Activated CD4-positive, alpha-beta T cell treated with anti-CD3 and anti-CD28 coated beads for 36 hours (primary cell): ENCODE measurements around the gene COQ3. TPM values are rescaled to one million over a fixed set of nuclear protein-coding genes. Genes with fewer than 3 reads are reported as not detected.

Experiments used
- ATAC-seq: fragments of 200-7000 bp; cut with Tn5 transposase; one replicate; pipeline ENCODE4 v1.10.0; 2021; ENCODE audit warnings: mild to moderate bottlenecking, moderate library complexity
- CTCF ChIA-PET: fragments of 350-600 bp; sonication (Branson Sonifier 250); formaldehyde crosslinking; loops from one replicate; lab custom pipeline; 2021; ENCODE audit warnings: antibody characterized with exemption; lab: Charles Lee
- POLR2A ChIA-PET: fragments of 350-600 bp; sonication (Branson Sonifier 250); formaldehyde crosslinking; loops from one replicate; lab custom pipeline; 2021; ENCODE audit warnings: antibody characterized with exemption, inconsistent platforms; lab: Charles Lee
- DNase-seq: peaks from one replicate; pipeline ENCODE4 v3.0.0-alpha.2; 2020
- H3K27ac Mint-ChIP-seq: one replicate; pipeline ENCODE4 v1.8.0; 2021; ENCODE audit warnings: mixed read lengths
- H3K27me3 Mint-ChIP-seq: one replicate; pipeline ENCODE4 v1.8.0; 2021; ENCODE audit warnings: mixed read lengths
- H3K36me3 Mint-ChIP-seq: one replicate; pipeline ENCODE4 v1.8.0; 2021; ENCODE audit warnings: low read depth, mixed read lengths
- H3K4me1 Mint-ChIP-seq: one replicate; pipeline ENCODE4 v1.8.0; 2021; ENCODE audit warnings: mixed read lengths
- H3K4me3 Mint-ChIP-seq: one replicate; pipeline ENCODE4 v1.8.0; 2021; ENCODE audit warnings: mild to moderate bottlenecking, moderate library complexity, mixed read lengths
- H3K9me3 Mint-ChIP-seq: one replicate; pipeline ENCODE4 v1.8.0; 2021; ENCODE audit warnings: low read depth, mixed read lengths
- intact Hi-C, 2 experiments: fragments of 100-400 bp; cut with DNase I in 1 of 2; cut with micrococcal nuclease in 1 of 2; formaldehyde crosslinking; loops; one replicate each; pipeline versions ENCODE4 v1.14.2 to v1.15.1; 2022 to 2024; cut with DNase I, micrococcal nuclease
- total RNA-seq, 2 experiments: library from RNA; stranded (reverse); gene quantifications; one replicate each; pipeline ENCODE4 v1.2.3, GENCODE V29; 2021

COQ3 gene
- 10 to 100 TPM; 13.5 to 23.4 TPM for total RNA-seq

- Mint-ChIP-seq H3K4me1 (peaks cover 14% of the 10 kb centered on the region), H3K4me3 (peak within 1 kb of the TSS; percentile 94), H3K27ac (peak within 1 kb of the TSS; percentile 84), H3K36me3 (no peaks in the 10 kb centered on the region), H3K27me3 (no peaks in the 10 kb centered on the region), H3K9me3 (no peaks in the 10 kb centered on the region)
- ATAC-seq (peak; percentile 87), DNase-seq (peak; percentile 80)
- intact Hi-C loops: loop anchor here (1.0 to 10.0 kb wide), 4 partner anchors 31 to 449 kb away; partner anchors contain the start of genes PNISR (in 2 of the 2) and FBXL4 (in 1 of the 2)
- POLR2A ChIA-PET: interaction anchor here (0.6 to 1.3 kb wide), 5 partner anchors 30 to 174 kb away, joined by 3 to 4 read pairs (median 4); partner anchors contain the start of genes CCNC and PNISR
- CTCF ChIA-PET: interaction anchor here (0.6 to 3.6 kb wide), 9 partner anchors 8 to 63 kb away, joined by 3 to 19 read pairs (median 4); partner anchors contain the start of gene PNISR
Measured at GRCh38 chr6:99393698-99394531, at the start of gene COQ3. Gene COQ3 (minus strand): TSS chr6:99394195. CDS start chr6:99394179, 16 bp downstream.

- POLR2A ChIA-PET: no interaction called here
- CTCF ChIA-PET: interaction anchor here (0.6 to 2.6 kb wide), 15 partner anchors 9 to 311 kb away, joined by 3 to 13 read pairs (median 3); partner anchors contain the start of genes COQ3 and PNISR
- ATAC-seq: peak; percentile 33
- intact Hi-C loops: no loop called here
- H3K9me3 Mint-ChIP-seq: no peaks in the 10 kb centered on the region
- H3K4me1 Mint-ChIP-seq: no peaks in the 10 kb centered on the region
- no peak overlapping the region for H3K27ac Mint-ChIP-seq
- DNase-seq: no peak
- H3K36me3 Mint-ChIP-seq: peaks cover 6% of the 10 kb centered on the region
- H3K27me3 Mint-ChIP-seq: no peaks in the 10 kb centered on the region
- no peak overlapping the region for H3K4me3 Mint-ChIP-seq
Measured at GRCh38 chr6:99434702-99435530, 40.9 kb upstream of the COQ3 start.

- Mint-ChIP-seq H3K9me3 (no peaks in the 10 kb centered on the region), H3K27me3 (no peaks in the 10 kb centered on the region), H3K4me1 (peaks cover 2% of the 10 kb centered on the region), H3K27ac (peak overlapping the region; percentile 47), H3K4me3 (no peak overlapping the region), H3K36me3 (peaks cover 2% of the 10 kb centered on the region)
- ATAC-seq (no peak), DNase-seq (no peak)
- intact Hi-C loops: no loop called here
- CTCF ChIA-PET: interaction anchor here (0.6 to 2.6 kb wide), 10 partner anchors 7 to 313 kb away, joined by 3 to 13 read pairs (median 4); partner anchors contain the start of gene PNISR
- POLR2A ChIA-PET: no interaction called here
Measured at GRCh38 chr6:99432877-99433276, 38.9 kb upstream of the COQ3 start.

DNA sequence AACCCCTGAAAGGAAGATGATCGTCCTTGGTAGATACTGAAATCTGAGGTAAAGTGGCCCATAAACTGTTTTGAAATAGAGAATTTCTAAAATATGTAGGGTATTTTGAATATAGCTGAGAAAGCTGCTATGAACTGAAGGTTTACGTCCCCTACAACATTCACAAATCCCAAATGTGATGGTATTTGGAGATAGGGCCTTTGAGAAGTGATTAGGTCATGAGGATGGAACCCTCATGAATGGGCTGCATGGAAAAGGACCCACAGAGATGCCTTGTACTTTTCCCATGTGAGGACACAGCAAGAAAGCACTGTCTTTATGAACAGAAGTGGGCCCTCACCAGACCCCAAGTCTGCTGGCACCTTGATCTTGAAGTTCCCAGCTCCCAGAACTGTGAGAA lies 37.9 kb upstream of the COQ3 start:
- Mint-ChIP-seq H3K27me3 (no peaks in the 10 kb centered on the region), H3K4me1 (peaks cover 11% of the 10 kb centered on the region), H3K9me3 (no peaks in the 10 kb centered on the region), H3K4me3 (no peak overlapping the region), H3K36me3 (peaks cover 8% of the 10 kb centered on the region), H3K27ac (no peak overlapping the region)
- POLR2A ChIA-PET: no interaction called here
- no peak for ATAC-seq
- no peak for DNase-seq
- intact Hi-C loops: no loop called here
- CTCF ChIA-PET: interaction anchor here (1.1 to 1.6 kb wide), 4 partner anchors 85 to 157 kb away, joined by 3 to 4 read pairs (median 4); no protein-coding TSS in a partner anchor

DNA sequence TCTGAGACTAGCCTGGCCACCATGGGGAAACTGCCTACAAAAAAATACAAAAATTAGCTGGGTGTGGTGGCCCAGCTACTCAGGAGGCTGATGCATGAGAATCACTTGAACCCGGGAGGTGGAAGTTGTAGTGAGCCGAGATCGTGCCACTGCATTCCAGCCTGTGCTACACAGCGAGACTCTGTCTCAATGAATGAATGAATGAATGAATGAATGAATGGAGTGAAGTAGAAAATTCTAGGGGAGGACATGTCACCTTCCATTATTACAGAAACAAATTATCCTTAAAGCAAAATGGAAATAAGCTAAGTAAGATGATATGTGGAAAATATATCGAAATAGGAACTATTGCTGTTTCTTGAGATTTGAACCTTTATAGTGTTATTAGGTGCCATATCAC lies 34.0 kb upstream of the COQ3 start:
- H3K9me3 Mint-ChIP-seq: no peaks in the 10 kb centered on the region
- POLR2A ChIA-PET: no interaction called here
- no peak overlapping the region for H3K4me3 Mint-ChIP-seq
- no peak for ATAC-seq
- H3K4me1 Mint-ChIP-seq: peaks cover 35% of the 10 kb centered on the region
- no peak overlapping the region for H3K27ac Mint-ChIP-seq
- CTCF ChIA-PET: interaction anchor here (0.9 kb wide), 1 partner anchor 11 kb away, joined by 3 read pairs; no protein-coding TSS in a partner anchor
- H3K36me3 Mint-ChIP-seq: peaks cover 23% of the 10 kb centered on the region
- DNase-seq: no peak
- intact Hi-C loops: no loop called here
- no peaks in the 10 kb centered on the region for H3K27me3 Mint-ChIP-seq

GRCh38 chr6:99426451-99426757 lies 32.4 kb upstream of the COQ3 start:
- peaks cover 51% of the 10 kb centered on the region for H3K4me1 Mint-ChIP-seq
- H3K4me3 Mint-ChIP-seq: peak overlapping the region; percentile 91
- CTCF ChIA-PET: interaction anchor here (0.9 to 2.7 kb wide), 9 partner anchors 8 to 320 kb away, joined by 3 to 12 read pairs (median 4); partner anchors contain the start of genes CCNC, COQ3 and USP45
- ATAC-seq: no peak
- intact Hi-C loops: loop anchor here in 1 of 2 experiments (1.0 kb wide), 1 partner anchor 96 kb away; no protein-coding TSS in a partner anchor
- peaks cover 34% of the 10 kb centered on the region for H3K36me3 Mint-ChIP-seq
- no peaks in the 10 kb centered on the region for H3K9me3 Mint-ChIP-seq
- DNase-seq: no peak
- H3K27me3 Mint-ChIP-seq: no peaks in the 10 kb centered on the region
- POLR2A ChIA-PET: no interaction called here
- peak overlapping the region; percentile 99 for H3K27ac Mint-ChIP-seq

DNA sequence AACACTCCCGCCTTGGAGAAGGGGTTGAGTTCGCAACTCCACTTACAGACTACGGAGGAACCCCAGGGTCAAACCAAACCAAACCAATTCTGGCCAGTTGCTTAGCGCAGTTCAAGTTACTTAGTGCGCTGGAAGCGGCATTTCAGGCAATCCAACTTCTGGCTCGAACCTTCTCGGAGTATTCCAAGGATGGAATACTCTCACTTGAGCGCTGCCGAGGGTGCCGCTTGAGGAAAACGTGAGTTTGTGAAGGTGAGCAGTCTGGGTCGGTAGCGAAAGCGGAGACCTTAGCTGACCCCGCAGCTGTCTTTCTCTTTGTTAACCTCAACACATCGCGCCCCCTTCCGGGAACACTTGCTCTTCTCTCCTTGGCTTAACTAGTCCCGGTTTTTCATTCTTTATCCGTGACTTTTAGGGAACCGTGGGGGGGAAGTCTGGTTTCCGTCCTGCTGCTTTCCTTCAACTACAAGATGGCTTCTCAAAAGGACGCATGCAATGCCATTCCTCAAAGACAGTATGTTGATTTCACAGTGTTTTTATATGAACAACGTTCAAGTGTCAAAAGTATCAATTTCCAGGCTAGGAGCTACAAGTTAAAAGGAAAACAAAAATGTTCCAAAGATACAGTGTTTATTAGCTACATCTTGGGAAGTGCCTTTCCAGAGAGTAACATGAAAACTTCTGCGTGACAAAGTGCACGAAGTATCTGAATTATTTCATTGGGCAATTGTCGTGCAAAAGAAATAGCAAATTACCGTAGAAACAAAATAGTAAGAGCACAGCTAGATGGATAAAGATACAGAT lies 31.9 kb upstream of the COQ3 start:
- peak; percentile 82 for DNase-seq
- POLR2A ChIA-PET: interaction anchor here (0.6 to 1.0 kb wide), 3 partner anchors 32 to 143 kb away, joined by 3 to 4 read pairs (median 4); partner anchors contain the start of genes CCNC and COQ3
- Mint-ChIP-seq H3K9me3 (no peaks in the 10 kb centered on the region), H3K27ac (peak overlapping the region; percentile 99), H3K4me3 (peak overlapping the region; percentile 91), H3K4me1 (peaks cover 57% of the 10 kb centered on the region), H3K36me3 (peaks cover 39% of the 10 kb centered on the region), H3K27me3 (no peaks in the 10 kb centered on the region)
- CTCF ChIA-PET: interaction anchor here (0.6 to 2.7 kb wide), 10 partner anchors 8 to 321 kb away, joined by 3 to 12 read pairs (median 4); partner anchors contain the start of genes CCNC, COQ3 and USP45
- peak; percentile 60 for ATAC-seq
- intact Hi-C loops: loop anchor here (1.0 to 2.0 kb wide), 7 partner anchors 32 to 479 kb away; partner anchors contain the start of genes CCNC (in 2 of the 2), COQ3 (in 2 of the 2), USP45 (in 2 of the 2) and FBXL4 (in 1 of the 2)

DNA sequence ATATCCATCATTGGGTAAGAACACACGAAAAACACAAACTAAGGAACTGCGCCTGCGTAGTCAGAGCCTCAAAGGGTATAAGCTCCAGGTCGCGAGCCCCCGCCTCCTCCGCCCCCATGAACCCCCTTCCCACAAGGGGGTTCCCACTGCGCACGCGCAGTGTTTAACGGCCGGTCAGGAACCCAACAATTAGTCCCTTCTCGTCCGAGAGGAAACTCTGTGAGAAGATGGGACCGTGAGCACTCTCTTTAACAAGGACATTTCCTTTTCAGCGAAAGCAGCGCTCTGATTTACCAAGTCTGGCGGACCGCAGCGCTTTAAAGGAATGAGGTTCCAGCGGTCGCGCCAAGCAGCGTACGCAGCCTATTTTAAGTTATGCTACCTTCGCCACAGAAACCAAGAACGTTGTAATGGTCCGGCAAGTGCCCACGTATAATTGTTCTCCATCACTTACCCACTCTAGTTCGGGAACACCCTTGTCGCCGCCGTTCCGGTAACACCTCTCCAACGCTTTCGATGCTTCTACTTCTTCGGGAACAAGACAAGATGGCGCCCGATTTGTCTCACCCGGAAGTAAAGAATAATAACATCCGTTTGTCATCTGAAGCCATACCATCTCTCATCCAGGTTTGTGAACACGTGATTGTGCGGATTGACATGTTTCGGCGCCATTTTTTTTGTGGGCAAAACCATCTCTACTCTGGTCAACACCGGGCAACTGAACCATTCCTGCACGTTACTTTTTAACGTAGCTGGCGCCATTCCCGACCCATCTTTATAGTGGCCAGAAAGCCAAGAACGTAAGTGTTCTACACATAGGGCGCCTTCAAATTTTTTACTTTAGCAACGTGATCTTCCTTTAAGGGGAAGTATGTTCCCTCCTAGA lies 31.0 kb upstream of the COQ3 start, which contains the start of gene PNISR:
Gene PNISR, minus strand, starts transcription at position 548 of the 886 bp plus-strand sequence. CDS start 10,649 bp downstream, outside the sequence.
- H3K9me3 Mint-ChIP-seq: no peaks in the 10 kb centered on the region
- ChIA-PET POLR2A (interaction anchor here (0.6 to 1.0 kb wide), 8 partner anchors 13 to 144 kb away, joined by 3 to 5 read pairs (median 4); partner anchors contain the start of genes CCNC and COQ3), CTCF (interaction anchor here (0.6 to 2.7 kb wide), 11 partner anchors 9 to 396 kb away, joined by 3 to 12 read pairs (median 4); partner anchors contain the start of gene COQ3)
- peak within 1 kb of the TSS; percentile 91 for H3K4me3 Mint-ChIP-seq
- DNase-seq (peak; percentile 91), ATAC-seq (peak; percentile 86)
- intact Hi-C loops: loop anchor here (1.0 to 2.0 kb wide), 7 partner anchors 31 to 478 kb away; partner anchors contain the start of genes CCNC (in 2 of the 2), COQ3 (in 2 of the 2), USP45 (in 2 of the 2) and FBXL4 (in 1 of the 2)
- peaks cover 41% of the 10 kb centered on the region for H3K36me3 Mint-ChIP-seq
- H3K27me3 Mint-ChIP-seq: no peaks in the 10 kb centered on the region
- peak within 1 kb of the TSS; percentile 99 for H3K27ac Mint-ChIP-seq
- peaks cover 64% of the 10 kb centered on the region for H3K4me1 Mint-ChIP-seq

- POLR2A ChIA-PET: interaction anchor here (0.6 to 1.0 kb wide), 5 partner anchors 12 to 145 kb away, joined by 3 to 5 read pairs (median 3); partner anchors contain the start of genes CCNC and COQ3
Measured at GRCh38 chr6:99424022-99424421, 30.0 kb upstream of the COQ3 start.

More at GRCh38 chr6:99424022-99424421, 30.0 kb upstream of the COQ3 start:
- ATAC-seq: no peak
- Mint-ChIP-seq H3K36me3 (peaks cover 41% of the 10 kb centered on the region), H3K27ac (peak overlapping the region; percentile 99), H3K9me3 (no peaks in the 10 kb centered on the region), H3K27me3 (no peaks in the 10 kb centered on the region), H3K4me3 (peak overlapping the region; percentile 91), H3K4me1 (peaks cover 66% of the 10 kb centered on the region)
- CTCF ChIA-PET: interaction anchor here (0.7 to 2.7 kb wide), 5 partner anchors 10 to 397 kb away, joined by 3 to 12 read pairs (median 3); partner anchors contain the start of gene COQ3
- DNase-seq: no peak
- intact Hi-C loops: loop anchor here (1.0 to 2.0 kb wide), 3 partner anchors 93 to 477 kb away; partner anchors contain the start of gene FBXL4 (in 1 of the 2)
